ENCODE data around the gene ORAI3. TPM values are rescaled to one million over a fixed set of nuclear protein-coding genes. Genes with fewer than 3 reads are reported as not detected.

Gene ORAI3
- total and polyA plus RNA-seq, 2 of the 13 experiments (the other 11 are each of a cell fraction or from before 2014, with no cell fraction given): 11.4 to 32.0 TPM

DNA sequence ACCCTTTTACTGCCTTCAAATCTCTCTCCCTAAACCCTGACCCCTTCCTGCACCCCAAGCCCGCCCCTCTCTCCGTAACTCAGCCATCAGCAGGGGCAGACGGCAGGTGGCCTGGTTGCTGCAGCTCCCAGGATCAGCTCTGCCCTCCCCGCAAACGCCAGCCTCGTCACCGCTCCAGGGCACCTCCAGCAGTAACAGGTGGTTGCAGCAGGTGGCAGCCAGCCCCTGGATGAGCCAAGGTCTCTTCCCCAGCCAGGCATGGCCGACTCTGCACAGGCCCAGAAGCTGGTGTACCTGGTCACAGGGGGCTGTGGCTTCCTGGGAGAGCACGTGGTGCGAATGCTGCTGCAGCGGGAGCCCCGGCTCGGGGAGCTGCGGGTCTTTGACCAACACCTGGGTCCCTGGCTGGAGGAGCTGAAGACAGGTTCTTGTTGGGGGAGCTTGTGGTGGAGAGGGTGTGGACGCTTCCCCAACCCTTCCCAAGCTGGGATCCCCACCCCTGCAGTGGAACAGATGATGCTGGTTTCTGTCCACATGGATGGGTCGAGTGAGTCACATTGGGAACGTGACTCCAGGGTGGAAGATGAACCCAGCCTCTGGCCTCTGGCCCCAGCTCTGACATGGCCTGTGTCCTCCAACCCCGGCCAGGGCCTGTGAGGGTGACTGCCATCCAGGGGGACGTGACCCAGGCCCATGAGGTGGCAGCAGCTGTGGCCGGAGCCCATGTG lies 36.7 kb downstream of the ORAI3 start (continued):
- TF ChIP-seq ZNF616 (CRISPR knock-in tag; IDR thresholded peaks at IDR 0.05; ENCODE audit: low read depth): peak; percentile 65; the same call in 1 of the 2 replicates
- TF ChIP-seq ZNF891 (CRISPR knock-in tag; IDR thresholded peaks at IDR 0.05): peak; percentile 78; the same call in 1 of the 2 replicates
- TF ChIP-seq POGZ (CRISPR knock-in tag; IDR thresholded peaks at IDR 0.05): peak; percentile 67
- TF ChIP-seq ZNF558 (CRISPR knock-in tag; IDR thresholded peaks at IDR 0.05; ENCODE audit: borderline replicate concordance): peak; percentile 95
- TF ChIP-seq MLLT10 (CRISPR knock-in tag; IDR thresholded peaks at IDR 0.05): no peak
- 0 out of 2 replicates have a peak, but pooled peaks have one; percentile 26 for TF ChIP-seq RFXANK (CRISPR knock-in tag; IDR thresholded peaks at IDR 0.05)
- TF ChIP-seq ZNF256 (CRISPR knock-in tag; conservative IDR thresholded peaks at IDR 0.05): peak; percentile 87; the same call in 1 of the 2 replicates

DNA sequence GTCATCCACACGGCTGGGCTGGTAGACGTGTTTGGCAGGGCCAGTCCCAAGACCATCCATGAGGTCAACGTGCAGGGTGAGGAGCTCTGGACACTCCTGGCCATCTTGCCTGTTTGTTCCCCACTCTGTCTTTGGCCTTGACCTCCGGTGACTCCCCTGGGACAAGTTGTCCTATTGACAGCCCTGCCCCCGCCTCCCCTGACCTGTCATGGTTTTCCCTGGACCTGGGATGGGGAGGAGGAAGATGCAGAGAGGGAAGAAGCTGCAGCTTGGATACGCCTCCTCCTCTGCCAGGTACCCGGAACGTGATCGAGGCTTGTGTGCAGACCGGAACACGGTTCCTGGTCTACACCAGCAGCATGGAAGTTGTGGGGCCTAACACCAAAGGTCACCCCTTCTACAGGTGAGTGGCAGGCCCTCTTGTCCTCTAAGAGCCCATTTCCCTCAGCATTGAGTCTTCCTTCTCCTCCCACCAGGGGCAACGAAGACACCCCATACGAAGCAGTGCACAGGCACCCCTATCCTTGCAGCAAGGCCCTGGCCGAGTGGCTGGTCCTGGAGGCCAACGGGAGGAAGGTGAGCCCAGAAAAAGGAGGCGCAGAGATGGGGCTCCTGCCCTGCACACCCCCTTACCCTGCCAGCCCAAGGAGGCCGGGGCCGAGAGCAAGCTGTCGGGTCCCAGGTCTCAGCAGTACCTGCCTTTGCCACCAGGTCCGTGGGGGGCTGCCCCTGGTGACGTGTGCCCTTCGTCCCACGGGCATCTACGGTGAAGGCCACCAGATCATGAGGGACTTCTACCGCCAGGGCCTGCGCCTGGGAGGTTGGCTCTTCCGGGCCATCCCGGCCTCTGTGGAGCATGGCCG lies 37.5 kb downstream of the ORAI3 start:
- peak overlapping the region; percentile 88 for H3K4me2 ChIP-seq (ENCODE audit: low read depth, low read length)
- no peaks in the 10 kb centered on the region for H3K9me3 ChIP-seq (ENCODE audit: low read length)
- peaks cover 4 to 28% of the 10 kb centered on the region in 2 experiments; a peak in 4 of 5 replicates for H3K36me3 ChIP-seq (replicated peaks in 1 of 2; ENCODE audit: control insufficient read depth in 1 of 2, insufficient read depth in 2 of 2, low read length in 2 of 2)
- 89% methylated on average over 23 of the region's 29 CpGs for WGBS (ENCODE audit: low lambda C conversion rate)
- no peaks in the 10 kb centered on the region for H3K27me3 ChIP-seq (ENCODE audit: control insufficient read depth in 1 of 2, insufficient read depth in 2 of 2, low read length in 2 of 2)
- DNase-seq (ENCODE audit: low spot score) (no peak), ATAC-seq (no peak), FAIRE-seq (no peak)
- H3K9ac ChIP-seq (ENCODE audit: insufficient read depth, low read depth, low read length): peak overlapping the region; percentile 52
- H4K20me1 ChIP-seq (ENCODE audit: insufficient read depth, low read length): no peaks in the 10 kb centered on the region
- no TSS peak for BruUV-seq (replicated peaks)
- ChIA-PET POLR2A (interaction anchor here (0.8 to 3.7 kb wide), 21 partner anchors 11 to 715 kb away, joined by 3 to 81 read pairs (median 6); partner anchors contain the start of genes FUS, KAT8, STX4 and VKORC1), CTCF (ENCODE audit: low intra/inter-chr PET ratio, low total read pairs) (interaction anchor here (1.3 to 2.5 kb wide), 5 partner anchors 30 to 347 kb away, joined by 4 to 29 read pairs (median 8); partner anchors contain the start of genes VKORC1, ZNF646 and ZNF668)
- H3K79me2 ChIP-seq (ENCODE audit: insufficient read depth, low read length): no peaks in the 10 kb centered on the region
- H3K4me3 ChIP-seq (replicated peaks in 1 of 3; ENCODE audit: insufficient read depth in 1 of 3, low read depth in 2 of 3, low read length in 3 of 3): peak overlapping the region; percentile 41 to 72 (median 54); a peak in 3 of 6 replicates
- H3K4me1 ChIP-seq (ENCODE audit: insufficient read depth, low read length): peaks cover 28% of the 10 kb centered on the region
- H2AFZ ChIP-seq (ENCODE audit: low read length): no peak overlapping the region
- intact Hi-C loops (cut with micrococcal nuclease; ENCODE audit: unreplicated experiment) (loop anchor here (10.0 kb wide), 1 partner anchor 878 kb away; no protein-coding TSS in a partner anchor), in situ Hi-C loops (cut with HindIII; ENCODE audit: extremely low pct_ligation_motif_present, low pct_unique_long_range_greater_than_20kb) (loop anchor here (5.0 to 25.0 kb wide), 2 partner anchors 86 to 726 kb away; partner anchors contain the start of genes ZNF646 and ZNF668)
- H3K27ac ChIP-seq (ENCODE audit: extremely low read length, insufficient read depth, low read length): peak overlapping the region; percentile 49
- TF ChIP-seq ZNF788 (CRISPR knock-in tag; IDR thresholded peaks at IDR 0.05; ENCODE audit: borderline replicate concordance) (peak; percentile 59; the same call in 1 of the 2 replicates), KDM3A (CRISPR knock-in tag; IDR thresholded peaks at IDR 0.05; ENCODE audit: low read depth) (no peak), MATR3 (CRISPR knock-in tag; IDR thresholded peaks at IDR 0.05) (no peak), ZNF629 (CRISPR knock-in tag; conservative IDR thresholded peaks at IDR 0.05) (no peak), ZNF891 (CRISPR knock-in tag; IDR thresholded peaks at IDR 0.05) (no peak; the same call in 1 of the 2 replicates), ZNF138 (CRISPR knock-in tag; IDR thresholded peaks at IDR 0.05; ENCODE audit: low read depth) (0 out of 2 replicates have a peak, but pooled peaks have one; percentile 54), HDAC6 (IDR thresholded peaks at IDR 0.05; ENCODE audit: low read depth, low read length) (no peak), ZNF441 (CRISPR knock-in tag; IDR thresholded peaks at IDR 0.05; ENCODE audit: borderline replicate concordance) (no peak), TBP (CRISPR knock-in tag; IDR thresholded peaks at IDR 0.05) (no peak)
- TF ChIP-seq, protein P1, sequence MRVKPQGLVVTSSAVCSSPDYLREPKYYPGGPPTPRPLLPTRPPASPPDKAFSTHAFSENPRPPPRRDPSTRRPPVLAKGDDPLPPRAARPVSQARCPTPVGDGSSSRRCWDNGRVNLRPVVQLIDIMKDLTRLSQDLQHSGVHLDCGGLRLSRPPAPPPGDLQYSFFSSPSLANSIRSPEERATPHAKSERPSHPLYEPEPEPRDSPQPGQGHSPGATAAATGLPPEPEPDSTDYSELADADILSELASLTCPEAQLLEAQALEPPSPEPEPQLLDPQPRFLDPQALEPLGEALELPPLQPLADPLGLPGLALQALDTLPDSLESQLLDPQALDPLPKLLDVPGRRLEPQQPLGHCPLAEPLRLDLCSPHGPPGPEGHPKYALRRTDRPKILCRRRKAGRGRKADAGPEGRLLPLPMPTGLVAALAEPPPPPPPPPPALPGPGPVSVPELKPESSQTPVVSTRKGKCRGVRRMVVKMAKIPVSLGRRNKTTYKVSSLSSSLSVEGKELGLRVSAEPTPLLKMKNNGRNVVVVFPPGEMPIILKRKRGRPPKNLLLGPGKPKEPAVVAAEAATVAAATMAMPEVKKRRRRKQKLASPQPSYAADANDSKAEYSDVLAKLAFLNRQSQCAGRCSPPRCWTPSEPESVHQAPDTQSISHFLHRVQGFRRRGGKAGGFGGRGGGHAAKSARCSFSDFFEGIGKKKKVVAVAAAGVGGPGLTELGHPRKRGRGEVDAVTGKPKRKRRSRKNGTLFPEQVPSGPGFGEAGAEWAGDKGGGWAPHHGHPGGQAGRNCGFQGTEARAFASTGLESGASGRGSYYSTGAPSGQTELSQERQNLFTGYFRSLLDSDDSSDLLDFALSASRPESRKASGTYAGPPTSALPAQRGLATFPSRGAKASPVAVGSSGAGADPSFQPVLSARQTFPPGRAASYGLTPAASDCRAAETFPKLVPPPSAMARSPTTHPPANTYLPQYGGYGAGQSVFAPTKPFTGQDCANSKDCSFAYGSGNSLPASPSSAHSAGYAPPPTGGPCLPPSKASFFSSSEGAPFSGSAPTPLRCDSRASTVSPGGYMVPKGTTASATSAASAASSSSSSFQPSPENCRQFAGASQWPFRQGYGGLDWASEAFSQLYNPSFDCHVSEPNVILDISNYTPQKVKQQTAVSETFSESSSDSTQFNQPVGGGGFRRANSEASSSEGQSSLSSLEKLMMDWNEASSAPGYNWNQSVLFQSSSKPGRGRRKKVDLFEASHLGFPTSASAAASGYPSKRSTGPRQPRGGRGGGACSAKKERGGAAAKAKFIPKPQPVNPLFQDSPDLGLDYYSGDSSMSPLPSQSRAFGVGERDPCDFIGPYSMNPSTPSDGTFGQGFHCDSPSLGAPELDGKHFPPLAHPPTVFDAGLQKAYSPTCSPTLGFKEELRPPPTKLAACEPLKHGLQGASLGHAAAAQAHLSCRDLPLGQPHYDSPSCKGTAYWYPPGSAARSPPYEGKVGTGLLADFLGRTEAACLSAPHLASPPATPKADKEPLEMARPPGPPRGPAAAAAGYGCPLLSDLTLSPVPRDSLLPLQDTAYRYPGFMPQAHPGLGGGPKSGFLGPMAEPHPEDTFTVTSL (CRISPR knock-in tag; IDR thresholded peaks at IDR 0.05; ENCODE audit: borderline replicate concordance): no peak
